ENCODE data around the gene ZFYVE28.
"Not testable (repeated sequence)": the region's sequence is repeated elsewhere in the genome, so short reads cannot be mapped to it uniquely, and the experiment has no call there.

The ZFYVE28 gene

GRCh38 chr4:2432991-2433530 is 14.6 kb upstream of the ZFYVE28 start:
- TF ChIP-seq CTCF (IDR thresholded peaks at IDR 0.05) = no peak

DNA sequence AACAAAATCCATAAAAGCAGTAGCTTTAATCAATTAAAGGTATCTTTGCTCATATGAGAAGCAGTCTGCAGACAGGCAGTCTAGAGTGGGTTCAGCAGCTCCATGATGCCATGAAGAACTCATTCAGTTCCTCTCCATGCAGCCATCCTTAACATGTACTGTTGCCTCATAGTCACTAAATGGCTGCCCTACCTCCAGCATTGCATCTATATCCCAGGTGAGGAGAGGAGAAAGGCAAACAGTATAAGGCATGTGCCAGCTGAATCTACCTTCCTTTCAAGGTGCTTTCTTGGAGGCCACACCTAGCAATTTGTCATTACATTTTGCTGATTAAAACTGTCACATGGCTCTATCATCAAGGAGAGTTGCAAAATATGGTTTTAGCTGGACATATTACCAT is 13.6 kb upstream of the ZFYVE28 start:
- H3K36me3 ChIP-seq (ENCODE audit: control insufficient read depth, insufficient read depth, low read length) = no peaks in the 10 kb centered on the region
- H3K79me2 ChIP-seq = no peaks in the 10 kb centered on the region
- no peak overlapping the region for H3K27ac ChIP-seq
- H3K27me3 ChIP-seq (ENCODE audit: control insufficient read depth, insufficient read depth, low read length) = no peaks in the 10 kb centered on the region
- H3K4me2 ChIP-seq (ENCODE audit: low read length) = no peak overlapping the region
- no peak overlapping the region for H3K4me3 ChIP-seq (ENCODE audit: low read depth, low read length)
- no peaks in the 10 kb centered on the region for H3K4me1 ChIP-seq
- H3K9ac ChIP-seq = no peak overlapping the region
- no peak overlapping the region for H2AFZ ChIP-seq
- no peak for TF ChIP-seq CTCF (IDR thresholded peaks at IDR 0.05)
- H3K9me3 ChIP-seq (ENCODE audit: control insufficient read depth, low read length) = no peaks in the 10 kb centered on the region

More at GRCh38 chr4:2432991-2433530, 14.6 kb upstream of the ZFYVE28 start:
- Histone ChIP-seq H2AFZ (no peak overlapping the region), H3K4me3 (ENCODE audit: low read depth, low read length) (no peak overlapping the region), H3K9ac (no peak overlapping the region), H3K27ac (no peak overlapping the region), H3K36me3 (ENCODE audit: control insufficient read depth, insufficient read depth, low read length) (no peaks in the 10 kb centered on the region), H3K27me3 (ENCODE audit: control insufficient read depth, insufficient read depth, low read length) (no peaks in the 10 kb centered on the region), H3K79me2 (no peaks in the 10 kb centered on the region), H3K9me3 (ENCODE audit: control insufficient read depth, low read length) (no peaks in the 10 kb centered on the region), H3K4me2 (ENCODE audit: low read length) (no peak overlapping the region), H3K4me1 (no peaks in the 10 kb centered on the region)

DNA sequence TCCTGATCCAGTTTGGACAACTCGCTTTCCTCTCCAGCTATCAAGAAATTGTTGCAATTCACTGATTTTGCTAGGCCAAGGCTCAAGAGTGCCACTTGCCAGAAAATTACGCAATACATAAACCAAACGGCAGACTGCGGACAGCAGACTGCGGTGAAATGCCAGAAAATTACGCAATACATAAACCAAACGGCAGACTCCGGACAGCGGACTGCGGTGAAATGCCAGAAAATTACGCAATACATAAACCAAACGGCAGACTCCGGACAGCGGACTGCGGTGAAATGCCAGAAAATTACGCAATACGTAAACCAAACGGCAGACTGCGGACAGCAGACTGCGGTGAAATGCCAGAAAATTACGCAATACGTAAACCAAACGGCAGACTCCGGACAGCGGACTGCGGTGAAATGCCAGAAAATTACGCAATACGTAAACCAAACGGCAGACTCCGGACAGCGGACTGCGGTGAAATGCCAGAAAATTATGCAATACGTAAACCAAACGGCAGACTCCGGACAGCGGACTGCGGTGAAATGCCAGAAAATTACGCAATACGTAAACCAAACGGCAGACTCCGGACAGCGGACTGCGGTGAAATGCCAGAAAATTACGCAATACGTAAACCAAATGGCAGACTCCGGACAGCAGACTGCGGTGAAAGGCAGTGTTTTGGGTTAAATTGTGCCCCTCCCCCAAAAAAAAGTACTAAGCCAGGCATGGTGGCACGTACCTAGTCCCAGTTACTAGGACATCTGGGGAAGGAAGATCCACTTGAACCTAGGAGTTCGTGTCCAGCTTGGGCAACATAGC is 11.7 kb upstream of the ZFYVE28 start:
- not testable (repeated sequence) for H3K4me3 ChIP-seq (ENCODE audit: low read depth, low read length); H3K36me3 ChIP-seq (ENCODE audit: control insufficient read depth, insufficient read depth, low read length); H2AFZ ChIP-seq; H3K9me3 ChIP-seq (ENCODE audit: control insufficient read depth, low read length); H3K27me3 ChIP-seq (ENCODE audit: control insufficient read depth, insufficient read depth, low read length); H3K4me2 ChIP-seq (ENCODE audit: low read length); H3K4me1 ChIP-seq; H3K27ac ChIP-seq; H3K9ac ChIP-seq; H3K79me2 ChIP-seq

DNA sequence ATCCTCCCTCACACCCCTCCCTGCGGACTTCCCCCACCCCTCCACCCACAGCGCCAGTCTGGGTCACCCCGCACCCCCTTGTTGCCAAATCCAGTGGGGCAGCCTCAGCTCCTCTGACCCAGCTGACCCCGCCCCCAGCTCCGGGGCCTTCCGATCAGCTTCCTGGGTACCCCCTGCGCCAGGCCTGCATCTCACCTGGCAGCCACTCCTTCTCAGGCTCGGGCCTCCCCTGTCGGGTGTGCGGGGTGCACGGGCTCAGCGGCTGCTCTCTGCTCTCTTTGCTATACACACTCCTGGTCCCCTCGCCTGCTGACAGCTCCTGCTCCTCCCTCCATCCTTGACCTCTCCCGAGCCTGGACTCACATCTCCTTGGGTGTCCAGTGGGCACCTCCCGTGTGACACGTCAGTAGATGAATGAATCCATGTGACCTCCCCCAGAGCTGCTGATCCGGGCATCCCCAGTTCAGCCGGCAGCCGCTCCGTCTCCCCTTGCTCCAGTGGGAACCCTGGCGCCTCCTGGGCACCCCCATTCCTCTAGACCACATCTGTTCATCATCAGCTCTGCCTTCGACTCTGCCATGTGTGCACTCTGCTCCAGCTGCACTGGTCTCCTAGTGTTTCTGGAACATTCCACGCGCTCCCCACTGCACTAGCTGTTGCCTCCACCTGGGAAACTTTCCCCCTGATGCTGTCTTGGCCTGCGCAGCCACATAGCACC is 10.2 kb upstream of the ZFYVE28 start:
- Histone ChIP-seq H3K4me2 (ENCODE audit: low read length) (no peak overlapping the region), H2AFZ (no peak overlapping the region), H3K79me2 (no peaks in the 10 kb centered on the region), H3K9me3 (ENCODE audit: control insufficient read depth, low read length) (no peaks in the 10 kb centered on the region), H3K36me3 (ENCODE audit: control insufficient read depth, insufficient read depth, low read length) (no peaks in the 10 kb centered on the region), H3K9ac (no peak overlapping the region), H3K27me3 (ENCODE audit: control insufficient read depth, insufficient read depth, low read length) (no peaks in the 10 kb centered on the region), H3K4me3 (ENCODE audit: low read depth, low read length) (no peak overlapping the region), H3K4me1 (no peaks in the 10 kb centered on the region), H3K27ac (no peak overlapping the region)
- TF ChIP-seq CTCF (IDR thresholded peaks at IDR 0.05) = no peak
